OCI-LY7 (cell line): ENCODE measurements around the gene PHACTR3. TPM values are rescaled to one million over a fixed set of nuclear protein-coding genes. Genes with fewer than 3 reads are reported as not detected.

Experiments
- BruUV-seq: library from RNA; stranded (reverse); fragments of 400-500 nt; replicated peaks from 2 replicates; lab custom pipeline; 2021; lab: Mats Ljungman, UMichigan
- CTCF ChIA-PET: fragments of 300-600 bp; sonication (Branson Sonifier 250); formaldehyde crosslinking; loops from one replicate; lab custom pipeline; 2022; ENCODE audit warnings: antibody characterized with exemption; ENCODE audit not compliant: unreplicated experiment; lab: Charles Lee
- POLR2A ChIA-PET: fragments of 300-600 bp; sonication (Branson Sonifier 250); formaldehyde crosslinking; loops from one replicate; lab custom pipeline; 2022; ENCODE audit warnings: antibody characterized with exemption; lab: Charles Lee
- DNase-seq: peaks from one replicate; pipeline ENCODE4 v3.0.0-alpha.2; 2015; ENCODE audit warnings: low spot score
- H2AFZ ChIP-seq: fragments of 200-600 bp; sonication (generic), shearing (Covaris generic); 2 replicates; pipeline ENCODE4 v1.6.1; 2014; ENCODE audit warnings: mild to moderate bottlenecking, antibody characterized with exemption, low read length, moderate library complexity
- H3K27ac ChIP-seq: fragments of 200-600 bp; sonication (generic); 2 replicates; pipeline ENCODE4 v1.5.1; 2014; ENCODE audit warnings: mixed run types, low read depth, mild to moderate bottlenecking, moderate library complexity, low read length, inconsistent platforms; ENCODE audit not compliant: poor library complexity, severe bottlenecking
- H3K36me3 ChIP-seq: fragments of 200-600 bp; sonication (generic); 2 replicates; pipeline ENCODE4 v1.6.1; 2014; ENCODE audit warnings: mild to moderate bottlenecking, antibody characterized with exemption, low read length, moderate library complexity, mixed read lengths; ENCODE audit not compliant: insufficient read depth
- H3K4me1 ChIP-seq: fragments of 200-600 bp; sonication (generic); 2 replicates; pipeline ENCODE4 v1.5.1; 2014; ENCODE audit warnings: mild to moderate bottlenecking, low read length; ENCODE audit not compliant: insufficient read depth, poor library complexity, severe bottlenecking
- H3K4me2 ChIP-seq: fragments of 200-600 bp; sonication (generic); 2 replicates; pipeline ENCODE4 v1.6.1; 2014; ENCODE audit warnings: mild to moderate bottlenecking, low read length
- H3K4me3 ChIP-seq: fragments of 200-600 bp; sonication (generic); 2 replicates; pipeline ENCODE4 v1.5.1; 2014; ENCODE audit warnings: mild to moderate bottlenecking, low read depth, low read length; ENCODE audit not compliant: poor library complexity, severe bottlenecking
- H3K79me2 ChIP-seq: fragments of 200-600 bp; sonication (generic); 2 replicates; pipeline ENCODE4 v1.6.1; 2016; ENCODE audit warnings: low read depth, mild to moderate bottlenecking, low read length, moderate library complexity, mixed read lengths; ENCODE audit not compliant: insufficient read depth
- H3K9me2 ChIP-seq: fragments of 200-600 bp; sonication (generic); 2 replicates; pipeline ENCODE4 v1.6.1; 2016; ENCODE audit warnings: mild to moderate bottlenecking, low read length, mixed read lengths; ENCODE audit not compliant: insufficient read depth
- H3K9me3 ChIP-seq: fragments of 200-600 bp; sonication (generic); 2 replicates; pipeline ENCODE4 v1.6.1; 2014; ENCODE audit warnings: mild to moderate bottlenecking, mixed run types, low read length, mixed read lengths
- H4K20me1 ChIP-seq: fragments of 200-600 bp; sonication (generic); 2 replicates; pipeline ENCODE4 v1.6.1; 2014; ENCODE audit warnings: mild to moderate bottlenecking, antibody characterized with exemption, low read length, moderate library complexity, mixed read lengths; ENCODE audit not compliant: insufficient read depth
- CTCF ChIP-seq: fragments of 200-600 bp; sonication (generic); conservative IDR thresholded peaks from 2 replicates; pipeline ENCODE4 v1.5.1; 2014; ENCODE audit warnings: mild to moderate bottlenecking, antibody characterized with exemption, low read length, moderate library complexity, mixed read lengths
- EZH2phosphoT487 ChIP-seq: fragments of 200-600 bp; sonication (generic); IDR thresholded peaks from 2 replicates; pipeline ENCODE4 v1.6.1; 2018; ENCODE audit warnings: low read depth, borderline replicate concordance, mild to moderate bottlenecking, mixed run types, antibody characterized with exemption, low read length, moderate library complexity, mixed read lengths
- intact Hi-C: fragments of 100-400 bp; cut with micrococcal nuclease; formaldehyde crosslinking; loops from one replicate; pipeline ENCODE4 v1.10.0; 2022; ENCODE audit not compliant: unreplicated experiment
- total RNA-seq, 2 experiments: library from RNA; depleted of rRNA in 1 of 2; stranded (reverse); fragments of >200 nt in 1 of 2; shearing (Covaris generic) in 1 of 2; gene quantifications; 2 replicates each; pipeline ENCODE4 v1.2.3, GENCODE V29; 2014 to 2022

Gene PHACTR3
- total RNA-seq, 2 experiments from 2014 or later = 0.32 TPM; not detected in 1

GRCh38 chr20:59751075-59751711 lies 146.9 kb downstream of the PHACTR3 start:
- no peak overlapping the region for H2AFZ ChIP-seq
- no peak overlapping the region for H3K4me2 ChIP-seq
- DNase-seq = peak; percentile 20
- H4K20me1 ChIP-seq = no peaks in the 10 kb centered on the region
- intact Hi-C loops = loop anchor here (1.0 to 2.0 kb wide), 2 partner anchors 152 to 180 kb away; no protein-coding TSS in a partner anchor
- no peaks in the 10 kb centered on the region for H3K9me2 ChIP-seq
- no peaks in the 10 kb centered on the region for H3K36me3 ChIP-seq
- no TSS peak for BruUV-seq
- no peak for TF ChIP-seq EZH2phosphoT487
- TF ChIP-seq CTCF = peak; percentile 75
- no peaks in the 10 kb centered on the region for H3K9me3 ChIP-seq
- ChIA-PET POLR2A (no interaction called here), CTCF (no interaction called here)
- H3K79me2 ChIP-seq = no peaks in the 10 kb centered on the region
- peaks cover 16% of the 10 kb centered on the region for H3K4me1 ChIP-seq
- H3K4me3 ChIP-seq = no peak overlapping the region
- no peak overlapping the region for H3K27ac ChIP-seq

GRCh38 chr20:59752101-59752586 lies 147.8 kb downstream of the PHACTR3 start:
- Histone ChIP-seq H3K27ac (no peak overlapping the region), H2AFZ (no peak overlapping the region), H3K4me1 (peaks cover 16% of the 10 kb centered on the region), H3K4me3 (peak overlapping the region; percentile 5), H3K36me3 (no peaks in the 10 kb centered on the region), H3K9me3 (no peaks in the 10 kb centered on the region), H3K9me2 (no peaks in the 10 kb centered on the region), H3K4me2 (peak overlapping the region; percentile 30), H3K79me2 (no peaks in the 10 kb centered on the region), H4K20me1 (no peaks in the 10 kb centered on the region)
- TF ChIP-seq EZH2phosphoT487 = no peak
- TF ChIP-seq CTCF = no peak
- BruUV-seq = no TSS peak
- ChIA-PET CTCF (no interaction called here), POLR2A (no interaction called here)
- DNase-seq = peak; percentile 26
- intact Hi-C loops = no loop called here
